HEK293 (cell line): Measurements from ENCODE around the gene GBP7.

Experiments
- ZNF248 ChIP-seq: fragments of 450-650 bp; formaldehyde crosslinking; IDR thresholded peaks from 2 replicates; pipeline ENCODE4 v1.5.1; 2017; ENCODE audit warnings: missing biosample characterization, missing genetic modification characterization
- ZNF624 ChIP-seq: fragments of 450-650 bp; formaldehyde crosslinking; IDR thresholded peaks from 2 replicates; pipeline ENCODE4 v1.5.1; 2017; ENCODE audit warnings: missing biosample characterization, missing genetic modification characterization
- ZNF791 ChIP-seq: fragments of 450-650 bp; formaldehyde crosslinking; IDR thresholded peaks from 2 replicates; pipeline ENCODE4 v1.5.1; 2016; ENCODE audit warnings: missing biosample characterization, missing genetic modification characterization
- TF ChIP-seq, protein P1 (sequence below): fragments of 450-650 bp; formaldehyde crosslinking; IDR thresholded peaks from 2 replicates; pipeline ENCODE4 v1.5.1; 2016; ENCODE audit warnings: missing biosample characterization, missing genetic modification characterization, low read depth
- TF ChIP-seq, protein P2 (sequence below): fragments of 450-650 bp; formaldehyde crosslinking; IDR thresholded peaks from 2 replicates; pipeline ENCODE4 v1.5.1; 2016; ENCODE audit warnings: missing biosample characterization, missing genetic modification characterization
- TF ChIP-seq, protein P3 (sequence below): fragments of 450-650 bp; formaldehyde crosslinking; IDR thresholded peaks from 2 replicates; pipeline ENCODE4 v1.5.1; 2016; ENCODE audit warnings: missing biosample characterization, missing genetic modification characterization

DNA sequence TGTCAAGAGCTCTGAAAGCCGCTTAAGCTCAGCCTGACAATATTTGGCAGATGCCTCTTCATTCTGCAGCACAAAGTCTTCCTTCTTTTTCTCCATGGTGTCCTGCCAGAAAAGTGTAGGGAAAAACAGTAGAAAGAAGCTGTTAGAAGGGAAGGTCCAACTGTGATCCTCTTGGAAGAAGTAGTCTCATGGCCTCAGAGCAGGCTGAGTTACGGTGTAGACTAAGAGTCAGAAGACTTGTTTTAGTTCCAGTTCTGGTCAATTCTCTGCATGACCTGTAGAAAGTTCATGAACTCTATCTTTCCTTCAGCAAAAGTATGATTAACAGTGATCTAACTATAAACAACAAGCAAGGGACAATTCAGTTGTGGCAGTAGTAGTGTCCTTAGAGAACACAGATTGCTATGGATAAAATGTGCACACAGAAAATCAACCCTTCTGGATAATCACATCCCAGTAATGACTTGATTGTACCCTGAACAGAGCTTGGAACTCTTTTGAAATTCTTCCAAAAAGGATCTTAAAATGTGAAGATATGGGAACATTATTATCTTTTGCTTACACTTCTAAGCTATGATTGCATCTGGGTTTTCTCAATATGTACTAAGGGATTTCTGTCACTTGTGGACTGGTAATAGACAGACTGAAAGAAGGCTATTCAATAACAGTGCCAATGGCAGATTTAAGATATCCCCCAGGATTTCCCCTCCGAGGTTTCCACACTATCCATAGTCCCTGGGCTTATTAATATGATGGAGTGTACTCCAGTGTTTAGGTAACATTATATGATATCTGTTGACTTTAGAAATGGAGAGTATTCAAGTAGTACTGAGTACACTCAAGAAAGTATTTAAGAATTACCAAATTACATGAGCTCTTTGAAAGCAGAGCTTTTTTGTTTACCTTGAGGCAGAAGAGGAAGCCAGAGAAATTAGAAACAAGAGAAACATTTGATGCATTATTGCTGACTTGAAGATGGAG is 27.8 kb downstream of the GBP7 start:
- TF ChIP-seq ZNF248 (tag by site-specific recombination) (no peak), ZNF791 (tag by site-specific recombination) (no peak), ZNF624 (tag by site-specific recombination) (no peak)
- TF ChIP-seq, protein P1, sequence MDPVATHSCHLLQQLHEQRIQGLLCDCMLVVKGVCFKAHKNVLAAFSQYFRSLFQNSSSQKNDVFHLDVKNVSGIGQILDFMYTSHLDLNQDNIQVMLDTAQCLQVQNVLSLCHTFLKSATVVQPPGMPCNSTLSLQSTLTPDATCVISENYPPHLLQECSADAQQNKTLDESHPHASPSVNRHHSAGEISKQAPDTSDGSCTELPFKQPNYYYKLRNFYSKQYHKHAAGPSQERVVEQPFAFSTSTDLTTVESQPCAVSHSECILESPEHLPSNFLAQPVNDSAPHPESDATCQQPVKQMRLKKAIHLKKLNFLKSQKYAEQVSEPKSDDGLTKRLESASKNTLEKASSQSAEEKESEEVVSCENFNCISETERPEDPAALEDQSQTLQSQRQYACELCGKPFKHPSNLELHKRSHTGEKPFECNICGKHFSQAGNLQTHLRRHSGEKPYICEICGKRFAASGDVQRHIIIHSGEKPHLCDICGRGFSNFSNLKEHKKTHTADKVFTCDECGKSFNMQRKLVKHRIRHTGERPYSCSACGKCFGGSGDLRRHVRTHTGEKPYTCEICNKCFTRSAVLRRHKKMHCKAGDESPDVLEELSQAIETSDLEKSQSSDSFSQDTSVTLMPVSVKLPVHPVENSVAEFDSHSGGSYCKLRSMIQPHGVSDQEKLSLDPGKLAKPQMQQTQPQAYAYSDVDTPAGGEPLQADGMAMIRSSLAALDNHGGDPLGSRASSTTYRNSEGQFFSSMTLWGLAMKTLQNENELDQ (tag by site-specific recombination) = no peak
- TF ChIP-seq, protein P2, sequence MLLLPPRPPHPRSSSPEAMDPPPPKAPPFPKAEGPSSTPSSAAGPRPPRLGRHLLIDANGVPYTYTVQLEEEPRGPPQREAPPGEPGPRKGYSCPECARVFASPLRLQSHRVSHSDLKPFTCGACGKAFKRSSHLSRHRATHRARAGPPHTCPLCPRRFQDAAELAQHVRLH (tag by site-specific recombination) = no peak
- TF ChIP-seq, protein P3, sequence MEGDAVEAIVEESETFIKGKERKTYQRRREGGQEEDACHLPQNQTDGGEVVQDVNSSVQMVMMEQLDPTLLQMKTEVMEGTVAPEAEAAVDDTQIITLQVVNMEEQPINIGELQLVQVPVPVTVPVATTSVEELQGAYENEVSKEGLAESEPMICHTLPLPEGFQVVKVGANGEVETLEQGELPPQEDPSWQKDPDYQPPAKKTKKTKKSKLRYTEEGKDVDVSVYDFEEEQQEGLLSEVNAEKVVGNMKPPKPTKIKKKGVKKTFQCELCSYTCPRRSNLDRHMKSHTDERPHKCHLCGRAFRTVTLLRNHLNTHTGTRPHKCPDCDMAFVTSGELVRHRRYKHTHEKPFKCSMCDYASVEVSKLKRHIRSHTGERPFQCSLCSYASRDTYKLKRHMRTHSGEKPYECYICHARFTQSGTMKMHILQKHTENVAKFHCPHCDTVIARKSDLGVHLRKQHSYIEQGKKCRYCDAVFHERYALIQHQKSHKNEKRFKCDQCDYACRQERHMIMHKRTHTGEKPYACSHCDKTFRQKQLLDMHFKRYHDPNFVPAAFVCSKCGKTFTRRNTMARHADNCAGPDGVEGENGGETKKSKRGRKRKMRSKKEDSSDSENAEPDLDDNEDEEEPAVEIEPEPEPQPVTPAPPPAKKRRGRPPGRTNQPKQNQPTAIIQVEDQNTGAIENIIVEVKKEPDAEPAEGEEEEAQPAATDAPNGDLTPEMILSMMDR (tag by site-specific recombination) = no peak
